Activated gamma-delta T cell (primary cell): Measurements from ENCODE around the gene OR2L5.

Experiments
- DNase-seq: peaks from one replicate; lab custom pipeline; 2025; lab: John Stamatoyannopoulos, UW
- total RNA-seq, 2 donors: gene quantifications; one replicate each; lab custom pipeline; 2026; lab: John Stamatoyannopoulos, UW

The OR2L5 gene
- 0 to 0.05 reads per million in 2 donors for total RNA-seq

DNA sequence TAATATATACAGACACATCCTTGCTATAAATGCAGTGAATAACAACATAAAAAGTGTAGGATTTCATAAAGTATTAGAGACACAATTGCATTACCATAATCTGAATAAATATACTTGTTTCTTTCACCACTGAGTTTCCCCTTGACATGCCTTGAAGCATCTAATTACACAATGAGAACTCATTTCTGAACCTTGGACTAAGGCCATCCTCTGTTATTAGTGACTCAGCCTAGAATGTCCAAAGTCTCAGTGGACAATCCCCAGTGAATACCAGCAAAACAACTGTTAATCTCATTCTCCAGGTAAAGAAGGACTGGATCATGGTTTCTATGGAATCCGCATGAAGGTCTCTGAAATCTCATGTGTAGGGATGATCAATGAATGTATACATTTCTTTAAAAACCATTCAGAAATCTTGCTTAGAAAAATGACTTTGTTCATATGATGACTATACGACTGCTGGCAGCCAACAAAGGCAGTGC lies at the start of gene OR2L5:
Gene OR2L5 (plus strand): TSS at position 432 of the 482 bp plus-strand sequence. CDS start 8,288 bp downstream, outside the sequence.
- no peak for DNase-seq

DNA sequence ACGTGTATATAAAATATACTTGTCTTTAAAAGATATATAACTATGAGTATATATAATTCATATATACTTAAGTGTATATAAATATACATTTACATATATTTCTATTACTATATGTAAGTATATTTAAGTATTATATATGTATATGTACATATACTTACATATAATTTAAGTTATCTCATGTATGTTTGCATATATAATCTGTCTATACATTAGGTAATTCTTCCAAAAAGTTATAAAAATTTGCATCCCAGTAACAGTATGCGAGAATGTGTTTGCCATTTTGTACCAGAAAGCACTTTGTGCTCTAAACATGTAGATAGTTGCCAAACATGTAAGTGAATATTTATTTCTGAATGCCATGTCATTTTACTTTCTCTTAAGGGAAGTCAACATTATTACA lies 48.5 kb upstream of the OR2L5 start, which contains the start of gene OR2AK2:
Gene OR2AK2 (plus strand): TSS at position 301 of the 400 bp plus-strand sequence. CDS start 144 bp downstream, outside the sequence.
- no peak for DNase-seq

GRCh38 chr1:247966532-247967204 lies 46.8 kb upstream of the OR2L5 start:
- no peak for DNase-seq

DNA sequence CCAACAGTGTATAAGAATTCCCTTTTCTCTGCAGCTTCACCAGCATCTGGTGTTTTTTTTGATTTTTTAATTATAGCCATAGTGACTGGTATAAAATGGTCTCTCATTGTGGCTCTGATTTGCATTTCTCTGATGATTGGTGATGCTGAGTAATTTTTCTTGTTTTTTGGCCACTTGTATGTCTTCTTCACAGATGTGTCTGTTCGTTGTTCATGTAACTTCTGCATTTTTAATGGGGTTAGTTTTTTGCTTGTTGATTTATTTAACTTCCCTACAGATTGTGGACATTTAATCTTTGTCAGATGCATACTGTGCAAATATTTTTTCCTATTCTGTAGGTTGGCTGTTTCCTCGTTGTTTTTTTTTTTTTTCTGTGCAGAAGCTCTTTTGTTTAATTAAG lies 20.5 kb upstream of the OR2L5 start:
- DNase-seq, result no peak

- DNase-seq, result no peak
These were observed 14.6 kb upstream of the OR2L5 start for GRCh38 chr1:247998811-247999210.

DNA sequence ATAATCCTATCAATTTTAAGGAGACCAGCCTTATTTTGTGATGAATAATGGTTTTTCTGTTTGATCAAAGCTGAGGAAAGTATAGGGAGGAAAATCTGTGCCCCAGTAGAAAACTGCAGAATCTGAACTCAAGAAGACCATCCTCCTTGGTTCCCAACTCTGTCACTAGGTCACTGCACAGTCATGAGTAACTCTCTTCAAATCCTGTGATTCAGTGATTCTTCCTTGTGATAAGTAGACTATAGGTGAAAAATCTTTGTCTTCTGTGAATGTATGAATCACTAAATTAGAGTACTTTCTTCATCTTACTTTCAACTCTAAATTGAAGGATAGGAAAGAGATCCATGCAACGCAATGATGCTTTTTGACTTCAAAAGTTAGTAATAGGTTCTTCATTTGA lies 13.3 kb upstream of the OR2L5 start:
- no peak for DNase-seq

DNA sequence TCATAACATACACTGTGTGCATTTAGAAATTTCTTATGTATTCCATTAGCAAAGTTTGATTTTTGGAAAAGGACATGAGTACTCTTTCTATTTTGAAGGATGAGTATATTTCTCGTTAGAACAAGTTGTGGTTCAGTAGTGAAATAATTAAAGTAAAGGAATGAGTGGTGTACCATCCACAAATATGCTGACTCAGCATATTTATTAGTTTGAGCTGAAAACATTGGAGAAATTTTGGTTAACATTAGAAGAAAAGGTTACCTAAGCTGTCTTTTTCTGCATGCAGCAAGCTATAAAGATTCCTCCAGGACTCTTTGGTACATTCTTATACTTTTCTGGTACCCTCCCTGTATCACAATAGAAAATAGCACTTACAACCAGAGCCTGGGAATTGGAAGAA lies 5.7 kb upstream of the OR2L5 start:
- no peak for DNase-seq

DNA sequence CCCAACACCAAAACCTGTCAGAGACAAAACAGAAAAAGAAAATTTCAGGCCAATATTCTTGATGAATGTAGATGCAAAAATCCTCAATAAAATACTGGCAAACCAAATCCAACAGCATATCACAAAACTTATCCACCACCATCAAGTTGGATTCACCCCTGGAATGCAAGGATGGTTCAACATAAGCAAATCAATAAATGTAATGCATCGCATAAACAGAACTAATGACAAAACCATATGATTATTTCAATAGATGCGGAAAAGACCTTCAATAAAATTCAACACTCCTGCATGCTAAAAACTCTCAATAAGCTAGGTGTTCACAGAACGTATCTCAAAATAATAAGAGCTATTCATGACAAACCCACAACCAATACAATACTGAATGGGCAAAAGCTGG lies 3.8 kb upstream of the OR2L5 start:
- no peak for DNase-seq

GRCh38 chr1:248015803-248016202 lies 2.3 kb downstream of the OR2L5 start:
- no peak for DNase-seq

DNA sequence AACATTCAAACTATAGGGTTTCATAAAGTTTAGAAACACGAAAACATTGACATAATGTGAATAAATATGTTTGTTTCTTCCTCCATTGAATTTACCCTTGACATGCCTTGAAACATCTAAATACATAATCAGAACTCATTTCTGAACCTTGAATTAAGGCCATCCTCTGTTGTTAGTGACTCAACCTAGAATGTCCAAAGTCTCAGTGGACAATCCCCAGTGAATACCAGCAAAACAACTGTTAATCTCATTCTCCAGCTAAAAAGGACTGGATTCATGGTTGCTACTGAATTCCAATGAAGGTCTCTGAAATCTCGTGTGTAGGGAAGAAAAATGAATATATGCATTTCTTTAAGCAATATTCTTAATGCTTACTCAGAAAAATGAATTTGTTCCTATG lies 16.3 kb downstream of the OR2L5 start, which contains the start of gene OR2L2:
Gene OR2L2 (plus strand): TSS at position 301 of the 400 bp plus-strand sequence. CDS start 8,198 bp downstream, outside the sequence.
- no peak for DNase-seq

DNA sequence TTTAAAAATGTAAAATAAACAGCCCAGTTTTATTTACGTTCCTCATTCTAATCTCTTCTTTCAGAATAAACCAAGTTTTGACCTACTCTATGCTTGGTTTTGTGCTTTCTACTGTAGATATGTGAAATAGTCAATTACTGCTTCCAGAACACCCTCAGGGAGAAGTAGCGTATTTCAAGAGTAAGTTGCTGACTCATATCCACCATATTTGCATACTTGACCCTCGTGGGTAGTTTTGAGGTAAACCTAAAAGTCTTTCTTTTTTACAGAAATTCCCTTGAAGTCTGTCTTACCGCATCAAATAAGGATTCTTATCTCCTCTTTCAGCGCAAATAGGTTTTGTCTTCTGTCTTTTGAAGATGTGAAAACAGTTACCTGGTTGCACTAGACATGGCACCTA lies 31.7 kb downstream of the OR2L5 start:
- DNase-seq, result no peak

- DNase-seq, result no peak
These were observed 33.1 kb downstream of the OR2L5 start, which contains the start of gene OR2L3 for GRCh38 chr1:248046536-248046935. OR2L3 (plus strand) TSS chr1:248046836; CDS start chr1:248060682, 13,846 bp downstream.

GRCh38 chr1:248047008-248047407 lies 33.5 kb downstream of the OR2L5 start:
- DNase-seq, result no peak

GRCh38 chr1:248054671-248055070 lies 41.2 kb downstream of the OR2L5 start:
- no peak for DNase-seq

DNA sequence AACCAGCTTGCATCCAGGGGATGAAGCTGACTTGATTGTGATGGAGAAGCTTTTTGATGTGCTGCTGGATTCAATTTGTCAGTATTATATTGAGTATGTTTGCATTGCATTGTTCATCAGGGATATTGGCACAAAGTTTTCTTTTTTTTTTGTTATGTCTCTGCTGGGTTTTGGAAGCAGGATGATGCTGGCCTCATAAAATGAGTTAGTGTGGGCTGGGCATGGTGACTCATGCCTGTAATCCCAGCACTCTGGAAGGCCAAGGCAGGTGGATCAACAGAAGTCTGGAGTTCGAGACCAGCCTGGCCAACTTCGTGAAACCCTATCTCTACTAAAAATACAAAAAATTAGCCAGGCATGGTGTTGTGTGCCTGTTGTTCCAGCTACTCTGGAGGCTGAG lies 41.8 kb downstream of the OR2L5 start:
- DNase-seq, result no peak

DNA sequence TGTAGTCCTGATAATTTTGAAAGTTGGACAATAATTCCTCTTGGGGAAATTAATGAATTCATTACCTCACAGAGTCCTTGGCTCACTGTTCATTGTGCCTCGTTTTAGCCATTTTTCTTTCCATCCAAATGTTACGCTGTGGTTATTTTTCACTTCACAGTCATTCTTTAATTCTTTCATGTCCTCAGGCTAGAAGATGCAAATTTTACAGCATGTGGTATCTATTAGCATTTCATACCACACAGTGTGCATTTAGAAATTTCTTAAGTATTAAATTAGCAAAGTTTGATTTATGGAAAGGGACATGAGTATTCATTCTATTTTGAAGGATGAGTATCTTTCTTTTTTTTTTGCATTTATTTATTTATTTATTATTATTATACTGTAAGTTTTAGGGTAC lies 51.6 kb downstream of the OR2L5 start:
- DNase-seq, result no peak

GRCh38 chr1:248065604-248066003 lies 52.1 kb downstream of the OR2L5 start:
- DNase-seq, result no peak
